ENCODE data around the gene CCDC122.

CCDC122 gene

DNA sequence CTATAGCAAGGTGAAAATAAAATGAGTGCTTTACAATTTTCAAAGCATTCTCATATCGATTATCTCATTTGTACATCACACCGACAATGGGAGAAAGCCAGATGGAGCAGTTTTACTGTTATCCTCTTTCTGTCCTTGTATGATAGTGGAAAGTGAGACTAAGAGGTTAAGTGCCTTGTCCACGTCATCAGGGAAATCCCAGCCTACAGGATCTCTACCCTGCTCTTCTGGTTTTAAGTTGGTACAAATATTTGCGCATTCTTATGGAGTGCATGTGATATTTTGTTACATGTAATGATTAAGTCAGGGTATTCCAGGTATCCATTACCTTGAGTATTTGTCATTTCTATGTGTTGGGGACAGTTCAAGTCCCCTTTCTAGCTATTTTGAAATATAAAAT is 80.3 kb downstream of the CCDC122 start:
- no peak for DNase-seq

DNA sequence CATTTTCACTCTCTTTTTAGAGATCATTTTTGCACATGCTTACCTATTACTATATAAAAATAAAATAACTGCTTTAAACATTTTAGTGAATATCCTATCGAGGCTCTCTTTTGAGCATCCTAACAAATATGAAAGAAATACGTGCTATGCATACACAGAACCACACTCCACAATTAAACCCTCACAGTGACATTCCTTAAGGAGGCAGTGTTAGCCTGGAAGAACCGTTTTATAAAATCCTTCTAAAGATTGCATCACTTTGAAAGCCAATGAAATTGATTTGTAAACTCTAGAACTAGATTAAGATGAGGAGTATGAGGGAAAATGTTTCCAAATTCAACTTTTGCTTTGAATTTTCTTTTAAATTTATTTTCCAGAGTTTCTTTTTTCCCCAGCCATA is 81.7 kb downstream of the CCDC122 start:
- no peak for DNase-seq

DNA sequence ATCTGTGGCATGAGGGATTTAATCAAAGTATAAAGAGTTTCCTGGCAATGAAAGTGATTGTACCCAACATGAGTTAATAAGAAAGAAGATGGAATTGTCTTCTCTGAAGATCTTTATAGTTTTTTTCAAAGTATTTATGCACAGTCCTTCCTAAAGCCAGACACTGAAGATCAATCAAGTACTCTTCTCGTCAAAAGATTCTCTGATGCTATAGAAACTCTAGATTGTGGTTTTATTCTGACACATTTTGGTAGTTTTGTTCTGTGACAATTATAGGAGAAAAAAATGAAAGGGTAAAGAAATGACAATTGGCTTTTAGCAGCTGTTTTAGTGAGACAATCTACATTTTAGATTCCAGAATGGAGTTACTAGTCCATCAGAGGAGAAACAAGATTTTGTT is 82.4 kb downstream of the CCDC122 start:
- no peak for DNase-seq

DNA sequence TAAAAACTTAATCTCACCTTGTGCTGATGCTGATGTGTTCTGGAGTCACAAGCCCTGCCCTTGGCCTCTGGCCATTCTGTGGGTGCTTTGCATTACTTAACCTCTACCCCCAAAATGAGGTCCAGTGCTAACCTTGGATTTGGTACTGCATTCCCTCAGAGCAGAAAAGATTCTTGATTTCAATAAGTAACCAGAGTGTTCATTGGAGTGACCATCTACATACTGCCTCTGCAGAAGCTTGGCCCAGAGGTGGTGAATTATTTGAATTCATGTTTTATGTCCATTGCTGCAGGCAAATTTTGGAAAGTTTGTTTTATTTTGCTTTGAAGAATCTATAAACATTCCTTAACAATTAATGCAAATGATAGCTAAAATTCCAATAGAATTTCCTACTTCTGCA is 85.1 kb downstream of the CCDC122 start:
- no peak for DNase-seq

DNA sequence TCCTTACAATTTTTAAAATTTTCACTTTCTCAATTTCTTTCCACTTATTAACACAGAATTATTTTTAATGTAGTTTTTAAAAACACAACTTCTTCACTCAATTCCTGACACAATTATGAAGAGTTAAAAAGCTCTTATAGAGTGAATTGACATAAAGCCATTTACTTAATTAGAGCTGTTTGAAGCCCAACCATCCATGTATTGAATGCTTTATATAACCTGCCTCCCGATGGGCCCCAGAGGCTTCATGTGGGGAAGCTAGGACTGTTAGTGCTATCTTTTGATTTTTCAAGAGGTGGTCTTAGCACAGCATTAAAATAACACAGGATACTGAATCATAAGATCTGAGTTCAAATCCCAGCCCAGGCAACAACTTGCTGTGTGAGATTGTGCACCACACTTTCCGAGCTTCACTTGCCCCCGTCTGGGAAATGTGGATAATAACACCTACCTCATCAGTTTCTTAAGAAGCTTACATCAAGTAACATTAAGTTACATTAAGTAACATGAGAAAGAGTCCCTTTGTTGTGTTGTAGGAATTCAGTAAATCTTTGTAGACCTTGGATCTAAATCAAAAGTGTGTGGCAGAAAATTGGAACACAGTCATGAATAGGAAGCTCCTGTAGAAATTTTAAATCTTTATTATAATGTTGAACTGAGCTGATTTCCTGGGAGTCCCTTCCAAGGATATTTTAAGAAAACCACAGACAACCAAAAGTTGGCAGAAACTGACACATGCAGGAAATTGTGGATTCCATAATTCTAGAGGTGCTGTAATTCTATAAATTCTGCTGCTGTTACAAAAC is 87.3 kb downstream of the CCDC122 start:
- DNase-seq = no peak

DNA sequence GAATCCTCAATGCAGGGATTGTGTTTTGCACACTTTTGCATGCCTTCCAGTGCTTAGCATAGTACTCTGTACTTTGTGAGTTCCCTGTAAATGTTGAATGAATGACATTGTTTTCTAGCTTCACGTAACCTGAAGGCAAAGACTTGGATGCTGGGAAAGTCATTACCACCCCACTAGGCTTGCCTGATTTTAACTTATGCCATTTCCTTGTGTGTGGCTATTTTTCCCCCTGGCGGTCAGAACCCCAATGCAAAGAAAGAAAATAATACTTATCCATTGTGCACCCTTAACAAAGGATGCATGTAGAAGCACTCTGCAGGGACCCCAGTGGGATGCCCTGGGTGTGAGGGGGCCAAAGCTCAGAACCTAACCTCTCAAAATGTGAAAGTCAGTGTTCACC is 91.5 kb downstream of the CCDC122 start:
- no peak for DNase-seq

DNA sequence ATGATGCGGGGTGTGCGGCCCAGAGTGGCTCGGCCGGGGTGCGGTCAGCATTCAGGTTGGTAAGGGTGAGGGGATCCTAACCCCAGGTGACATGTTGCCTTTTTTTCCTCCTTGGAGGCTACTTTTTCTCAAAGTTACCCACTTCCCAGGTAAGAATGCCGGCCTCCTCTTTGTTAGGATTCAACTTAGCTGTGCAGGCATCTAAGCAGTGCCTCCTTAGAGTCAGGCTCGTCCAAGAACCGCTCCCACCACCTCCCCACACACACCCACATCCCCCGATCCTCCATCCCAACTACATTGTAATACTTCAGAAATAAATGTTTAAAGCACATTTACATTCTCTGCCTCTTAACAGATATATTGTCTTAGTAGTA is 92.0 kb downstream of the CCDC122 start:
- no peak for DNase-seq

DNA sequence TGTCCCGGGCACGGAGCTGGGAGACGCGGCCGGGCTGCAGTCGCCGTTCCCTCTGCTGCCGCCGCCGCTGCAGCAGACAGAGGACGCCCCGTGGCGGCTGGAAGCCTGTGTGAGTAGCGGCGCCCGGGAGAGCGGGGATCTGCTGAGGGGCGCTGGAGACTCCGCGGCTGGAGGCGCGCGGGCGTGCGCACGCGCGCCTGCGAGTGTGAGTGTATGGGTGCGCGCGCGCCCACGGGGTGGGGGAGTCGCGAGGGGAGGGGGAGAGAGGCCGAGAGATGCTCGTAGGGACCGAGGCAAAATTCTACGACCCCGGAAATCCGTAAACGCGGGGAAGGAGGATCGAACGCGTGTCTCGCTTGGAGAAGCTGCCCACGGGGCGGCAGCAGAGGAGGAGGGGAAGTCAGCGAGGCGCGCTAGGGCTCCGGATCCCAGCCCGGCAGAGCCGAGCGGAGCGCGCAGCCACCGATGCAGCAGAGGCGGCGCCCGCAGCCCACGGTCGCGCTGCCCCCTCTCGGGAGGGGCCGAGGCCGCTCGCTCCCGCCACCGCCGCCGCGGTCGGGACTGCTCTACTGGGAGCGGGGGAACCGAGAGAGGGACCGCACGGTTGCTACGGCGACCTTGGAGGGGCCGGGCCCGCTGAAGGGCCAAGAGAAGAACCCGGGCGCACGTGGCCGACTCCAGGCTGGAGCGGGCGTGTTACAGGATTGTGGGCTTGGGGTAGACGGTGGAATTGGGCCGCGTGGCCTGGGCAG is 92.6 kb downstream of the CCDC122 start, which contains the start of gene ENOX1:
Gene ENOX1 (minus strand): TSS at position 207 of the 752 bp plus-strand sequence.
- peak; percentile 45 for DNase-seq

DNA sequence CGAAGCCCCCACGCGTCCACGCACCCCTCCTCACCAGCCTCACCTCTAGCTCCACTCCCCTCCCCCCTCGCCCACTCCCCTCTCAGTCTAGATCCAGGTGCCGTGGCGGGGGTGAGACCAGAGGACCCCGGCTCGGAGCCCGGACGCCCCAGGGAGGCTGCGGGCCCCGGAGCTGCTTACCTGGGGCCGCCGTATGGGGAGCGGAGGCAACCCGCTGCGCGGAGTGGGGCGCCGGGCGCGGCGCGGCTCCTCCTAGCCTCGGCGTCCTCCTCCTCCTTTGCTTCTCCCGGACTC is 93.1 kb downstream of the CCDC122 start:
- peak; percentile 45 for DNase-seq
